Neuronal stem cell (in vitro differentiated cells): ENCODE data around the gene SDC4.

Source experiments
- DNase-seq: peaks from one replicate; pipeline ENCODE4 v3.0.0-alpha.2; 2013; ENCODE audit warnings: low spot score
- H2AFZ ChIP-seq: one replicate; pipeline ENCODE4 v1.6.1; 2013; ENCODE audit warnings: mild to moderate bottlenecking, low read length, inconsistent platforms
- H2AK5ac ChIP-seq: 2 replicates; pipeline ENCODE4 v1.6.1; 2013; ENCODE audit warnings: low read depth, mild to moderate bottlenecking, inconsistent platforms, low read length, moderate library complexity, mixed read lengths
- H2BK120ac ChIP-seq: 2 replicates; pipeline ENCODE4 v1.6.1; 2013; ENCODE audit warnings: low read depth, mild to moderate bottlenecking, inconsistent platforms, low read length, moderate library complexity, mixed read lengths
- H2BK12ac ChIP-seq: one replicate; pipeline ENCODE4 v1.6.1; 2013; ENCODE audit warnings: low read length, inconsistent platforms
- H2BK15ac ChIP-seq: 2 replicates; pipeline ENCODE4 v1.6.1; 2013; ENCODE audit warnings: mild to moderate bottlenecking, low read length, inconsistent platforms, mixed read lengths
- H2BK5ac ChIP-seq: one replicate; pipeline ENCODE4 v1.6.1; 2013; ENCODE audit warnings: inconsistent platforms, mild to moderate bottlenecking, low read length, moderate library complexity
- H3K14ac ChIP-seq: one replicate; pipeline ENCODE4 v1.6.1; 2013; ENCODE audit warnings: low read length, inconsistent platforms
- H3K18ac ChIP-seq: 2 replicates; pipeline ENCODE4 v1.6.1; 2013; ENCODE audit warnings: low read length, inconsistent platforms
- H3K23ac ChIP-seq: 2 replicates; pipeline ENCODE4 v1.6.1; 2013; ENCODE audit warnings: low read depth, mild to moderate bottlenecking, mixed read lengths, low read length, inconsistent platforms; ENCODE audit not compliant: poor library complexity
- H3K27ac ChIP-seq: replicated peaks from 3 replicates; pipeline ENCODE4 v1.5.1; 2013; ENCODE audit warnings: low read length, inconsistent platforms
- H3K27me3 ChIP-seq, 3 experiments: 2 replicates each; pipeline ENCODE4 v1.6.1; 2013; ENCODE audit warnings: low read length in 3 of 3, mild to moderate bottlenecking in 2 of 3, inconsistent platforms in 1 of 3, low read depth in 1 of 3, mixed read lengths in 1 of 3, moderate library complexity in 1 of 3; ENCODE audit not compliant: control insufficient read depth in 3 of 3, insufficient read depth in 3 of 3
- H3K36me3 ChIP-seq, 2 donors: replicated peaks in 1 of 2; 2 replicates each; pipeline ENCODE4 v1.6.1; 2013; ENCODE audit warnings: low read length in 2 of 2; ENCODE audit not compliant: control insufficient read depth in 2 of 2, insufficient read depth in 2 of 2
- H3K4ac ChIP-seq: 2 replicates; pipeline ENCODE4 v1.6.1; 2013; ENCODE audit warnings: inconsistent platforms, mild to moderate bottlenecking, low read length, moderate library complexity
- H3K4me1 ChIP-seq, 2 donors: 1 replicate in 1 of 2; 2 replicates in 1 of 2; pipeline ENCODE4 v1.6.1; 2013; ENCODE audit warnings: low read length in 2 of 2, low read depth in 1 of 2; ENCODE audit not compliant: control insufficient read depth in 2 of 2, insufficient read depth in 1 of 2
- H3K4me2 ChIP-seq: one replicate; pipeline ENCODE4 v1.6.1; 2013; ENCODE audit warnings: mild to moderate bottlenecking, low read length, inconsistent platforms; ENCODE audit not compliant: insufficient read depth, poor library complexity, severe bottlenecking
- H3K4me3 ChIP-seq, 2 donors: 2 replicates each; pipeline ENCODE4 v1.5.1; 2013; ENCODE audit warnings: low read length in 2 of 2, mild to moderate bottlenecking in 2 of 2, inconsistent platforms in 1 of 2, moderate library complexity in 1 of 2
- H3K79me1 ChIP-seq: one replicate; pipeline ENCODE4 v1.6.1; 2013; ENCODE audit warnings: low read depth, mild to moderate bottlenecking, inconsistent platforms, low read length, moderate library complexity
- H3K9ac ChIP-seq: one replicate; pipeline ENCODE4 v1.6.1; 2013; ENCODE audit warnings: mild to moderate bottlenecking, low read depth, low read length, inconsistent platforms; ENCODE audit not compliant: poor library complexity
- H3K9me3 ChIP-seq, 2 donors: replicated peaks in 1 of 2; 2 replicates each; pipeline versions ENCODE3 to v1.6.1; 2013; ENCODE audit warnings: low read length in 2 of 2, mild to moderate bottlenecking in 2 of 2, inconsistent platforms in 1 of 2, low read depth in 1 of 2, mixed read lengths in 1 of 2, moderate library complexity in 1 of 2; ENCODE audit not compliant: control insufficient read depth in 2 of 2, insufficient read depth in 1 of 2
- H4K8ac ChIP-seq: one replicate; pipeline ENCODE4 v1.6.1; 2013; ENCODE audit warnings: low read depth, mild to moderate bottlenecking, inconsistent platforms, low read length, moderate library complexity
- H4K91ac ChIP-seq: one replicate; pipeline ENCODE4 v1.6.1; 2013; ENCODE audit warnings: low read length, low read depth, mild to moderate bottlenecking, inconsistent platforms; ENCODE audit not compliant: poor library complexity
- WGBS, 2 donors: extraction: QIAGEN DNeasy Blood & Tissue Kit; methylation state at CpG; one replicate each; pipeline ENCODE4 v1.1.7; 2013; ENCODE audit warnings: missing lambda C conversion rate in 2 of 2, mixed read lengths in 1 of 2; ENCODE audit not compliant: insufficient read length in 2 of 2, insufficient replicate concordance in 1 of 2; ENCODE audit errors: extremely low coverage in 2 of 2; 5-methylcytosine and 5-hydroxymethylcytosine counted together

The SDC4 gene

DNA sequence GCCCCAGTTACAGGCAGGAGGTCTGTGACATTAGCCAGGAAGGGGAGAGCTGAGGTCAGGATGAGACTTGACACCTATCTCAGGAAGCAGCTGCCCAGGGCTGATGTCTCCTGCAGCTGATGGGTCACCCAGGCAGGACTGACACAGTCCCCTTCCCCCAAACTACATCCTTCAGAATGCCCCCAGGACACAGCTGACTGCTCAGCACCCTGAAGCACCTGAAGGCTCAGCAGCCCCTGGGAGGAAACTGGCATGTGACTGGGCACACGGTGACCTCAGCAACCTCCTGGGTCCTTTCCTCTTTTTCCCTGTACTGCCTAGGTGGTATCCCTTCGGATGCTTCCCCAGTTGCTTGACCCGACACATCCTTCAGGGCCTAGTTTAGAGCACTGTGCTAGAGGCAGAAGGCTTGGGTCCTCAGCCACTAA, 1.9 kb downstream of the SDC4 start:
- Histone ChIP-seq H3K4me2 (no peak overlapping the region), H3K4ac (no peak overlapping the region), H2BK12ac (no peak overlapping the region), H2AFZ (no peak overlapping the region), H3K27me3 (peaks cover 0 to 32% (median 0%) of the 10 kb centered on the region in 3 experiments), H3K4me3 (no peak overlapping the region), H2AK5ac (no peak overlapping the region), H2BK120ac (no peak overlapping the region), H3K4me1 (peaks cover 37 to 38% of the 10 kb centered on the region in 2 donors), H4K8ac (no peak overlapping the region), H3K9ac (no peak overlapping the region), H2BK5ac (no peak overlapping the region), H3K18ac (no peak overlapping the region), H3K9me3 (no peaks in the 10 kb centered on the region), H3K14ac (no peak overlapping the region), H2BK15ac (no peak overlapping the region), H4K91ac (no peak overlapping the region), H3K36me3 (no peaks in the 10 kb centered on the region), H3K27ac (no peak overlapping the region), H3K79me1 (no peaks in the 10 kb centered on the region), H3K23ac (no peak overlapping the region)
- no peak for DNase-seq
- WGBS, 2 donors = no CpG with 5 or more reads among the region's 3 CpGs

DNA sequence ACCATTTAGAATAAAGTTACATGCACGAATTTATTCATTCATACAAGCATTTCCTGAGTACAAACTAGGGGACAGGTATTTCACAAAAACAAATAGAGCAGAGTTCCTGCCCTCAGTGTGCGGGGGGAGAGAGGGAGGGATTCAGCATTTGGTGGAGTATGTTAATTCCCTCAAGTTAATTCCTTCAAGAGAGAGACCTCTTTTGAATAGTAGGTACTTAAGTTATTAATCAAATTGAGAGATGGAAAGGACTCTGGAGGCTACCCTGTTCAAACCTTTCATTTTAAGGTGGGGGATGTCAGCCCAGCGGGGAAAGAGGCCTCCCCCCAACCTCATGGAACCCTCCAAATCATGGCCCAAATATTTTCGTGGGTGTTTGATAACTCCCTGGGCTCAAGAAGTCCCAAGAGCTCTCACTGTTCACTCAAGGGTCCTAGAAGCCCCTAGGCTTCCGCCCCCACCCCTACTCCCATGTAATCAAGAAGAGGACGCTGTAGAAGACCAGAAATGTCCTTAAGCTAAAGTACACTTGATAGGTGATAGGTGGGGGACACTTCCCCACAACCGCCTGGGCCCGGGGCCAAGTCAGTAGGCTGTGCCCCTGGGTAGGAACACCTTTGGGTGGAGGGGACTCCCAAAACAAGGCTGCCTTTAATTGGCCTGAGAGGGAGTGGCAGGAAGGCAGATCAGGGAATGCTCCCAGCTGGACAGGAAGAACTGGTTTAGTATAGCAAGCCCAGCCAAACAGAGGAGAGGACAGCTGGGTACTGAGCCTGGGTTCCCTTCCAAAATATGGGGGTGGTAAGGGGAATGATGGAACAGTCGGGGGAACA, 2.9 kb downstream of the SDC4 start:
- Histone ChIP-seq H3K9me3 (no peaks in the 10 kb centered on the region), H4K8ac (no peak overlapping the region), H3K79me1 (no peaks in the 10 kb centered on the region), H4K91ac (no peak overlapping the region), H2AK5ac (no peak overlapping the region), H2BK12ac (no peak overlapping the region), H3K4me3 (no peak overlapping the region), H3K4me2 (no peak overlapping the region), H3K9ac (no peak overlapping the region), H2AFZ (no peak overlapping the region), H3K36me3 (no peaks in the 10 kb centered on the region), H2BK120ac (no peak overlapping the region), H3K27me3 (peaks cover 0 to 32% (median 0%) of the 10 kb centered on the region in 3 experiments), H2BK5ac (no peak overlapping the region), H3K18ac (no peak overlapping the region), H3K27ac (no peak overlapping the region), H3K14ac (no peak overlapping the region), H3K23ac (no peak overlapping the region), H3K4me1 (peaks cover 46 to 47% of the 10 kb centered on the region in 2 donors), H2BK15ac (no peak overlapping the region), H3K4ac (no peak overlapping the region)
- DNase-seq = no peak
- WGBS, 2 donors = no CpG with 5 or more reads among the region's 9 CpGs

GRCh38 chr20:45344168-45344860, 3.9 kb downstream of the SDC4 start:
- Histone ChIP-seq H3K36me3 (no peaks in the 10 kb centered on the region), H2BK15ac (no peak overlapping the region), H3K4me2 (no peak overlapping the region), H3K18ac (no peak overlapping the region), H3K4me1 (peaks cover 47 to 48% of the 10 kb centered on the region in 2 donors), H3K79me1 (no peaks in the 10 kb centered on the region), H3K9ac (no peak overlapping the region), H2BK12ac (no peak overlapping the region), H4K91ac (no peak overlapping the region), H4K8ac (no peak overlapping the region), H3K27ac (no peak overlapping the region), H3K9me3 (no peaks in the 10 kb centered on the region), H3K23ac (no peak overlapping the region), H3K4ac (no peak overlapping the region), H2BK120ac (no peak overlapping the region), H3K14ac (no peak overlapping the region), H3K4me3 (no peak overlapping the region), H3K27me3 (peaks cover 0 to 28% (median 0%) of the 10 kb centered on the region in 3 experiments), H2BK5ac (no peak overlapping the region), H2AFZ (peak overlapping the region; percentile 53), H2AK5ac (no peak overlapping the region)
- no peak for DNase-seq
- WGBS, 2 donors = no CpG with 5 or more reads among the region's 9 CpGs

DNA sequence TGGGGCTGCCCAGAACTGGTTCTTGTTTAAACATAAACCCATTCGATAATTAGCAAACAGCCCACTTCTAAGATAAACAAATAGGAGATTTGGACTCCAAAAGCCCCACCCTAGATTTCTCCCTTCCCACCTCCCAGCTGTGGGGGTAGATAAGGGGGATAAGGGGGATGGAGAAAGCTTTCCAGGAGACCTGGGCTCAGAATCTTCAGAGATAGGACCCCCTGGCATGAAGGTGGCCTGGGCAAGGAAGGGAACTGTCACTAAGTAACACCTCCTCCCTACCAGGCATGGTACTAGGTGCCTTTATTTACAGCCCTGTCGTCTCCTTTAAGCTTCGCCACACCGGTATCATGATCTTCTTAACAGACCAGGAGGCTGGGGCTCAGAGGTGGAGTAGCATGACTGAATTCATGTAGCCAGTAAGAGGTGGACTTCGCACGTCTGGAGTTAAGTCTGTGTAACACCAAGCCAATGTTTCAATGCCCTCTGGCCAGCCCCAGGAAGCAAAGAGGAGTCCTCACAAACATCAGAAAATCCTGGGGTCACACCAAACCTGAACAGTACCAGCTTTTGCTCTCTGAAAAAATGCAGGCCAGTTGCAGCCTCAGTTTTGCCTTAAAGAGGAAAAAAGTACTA, 4.6 kb downstream of the SDC4 start:
- Histone ChIP-seq H3K23ac (no peak overlapping the region), H3K36me3 (no peaks in the 10 kb centered on the region), H3K4me1 (peaks cover 47 to 48% of the 10 kb centered on the region in 2 donors), H2BK5ac (no peak overlapping the region), H3K9me3 (no peaks in the 10 kb centered on the region), H3K4me3 (no peak overlapping the region), H3K79me1 (no peaks in the 10 kb centered on the region), H3K27ac (no peak overlapping the region), H3K27me3 (peaks cover 0 to 26% (median 0%) of the 10 kb centered on the region in 3 experiments), H4K91ac (no peak overlapping the region), H2BK120ac (no peak overlapping the region), H3K14ac (no peak overlapping the region), H3K4me2 (no peak overlapping the region), H2AK5ac (no peak overlapping the region), H2AFZ (peak overlapping the region; percentile 80), H3K9ac (no peak overlapping the region), H2BK12ac (no peak overlapping the region), H2BK15ac (no peak overlapping the region), H4K8ac (no peak overlapping the region), H3K18ac (no peak overlapping the region), H3K4ac (no peak overlapping the region)
- no CpG with 5 or more reads among the region's 6 CpGs for WGBS, 2 donors
- no peak for DNase-seq
